GM12872 (cell line): ENCODE results near the gene SMPD1.

ENCODE experiments used
- TF ChIP-seq, protein P1 (sequence below): IDR thresholded peaks from 3 replicates; pipeline ENCODE4 v1.5.1; 2011; ENCODE audit warnings: low read depth, mild to moderate bottlenecking, low read length, moderate library complexity; ENCODE audit not compliant: insufficient read depth

Gene SMPD1

DNA sequence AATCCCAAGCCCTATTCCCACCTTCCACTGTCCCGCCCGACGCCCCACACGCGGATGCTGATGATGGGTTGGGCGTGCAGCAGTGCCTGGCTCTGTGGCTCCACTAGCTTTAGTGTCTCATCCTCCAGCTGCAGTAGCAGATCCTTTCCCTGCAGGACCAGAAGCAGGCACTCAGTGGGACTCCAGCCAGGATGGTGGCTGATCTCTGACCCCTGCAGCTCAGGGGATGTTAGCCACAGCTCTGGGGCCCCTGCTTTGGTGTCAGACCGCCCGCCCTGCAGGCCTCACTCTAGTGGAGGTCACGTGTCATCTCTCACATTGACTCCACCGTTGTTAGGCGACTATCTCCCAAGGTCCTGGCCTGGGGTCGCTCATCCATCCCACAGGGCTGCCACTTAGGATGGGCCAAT lies 11.8 kb downstream of the SMPD1 start:
- TF ChIP-seq, protein P1, sequence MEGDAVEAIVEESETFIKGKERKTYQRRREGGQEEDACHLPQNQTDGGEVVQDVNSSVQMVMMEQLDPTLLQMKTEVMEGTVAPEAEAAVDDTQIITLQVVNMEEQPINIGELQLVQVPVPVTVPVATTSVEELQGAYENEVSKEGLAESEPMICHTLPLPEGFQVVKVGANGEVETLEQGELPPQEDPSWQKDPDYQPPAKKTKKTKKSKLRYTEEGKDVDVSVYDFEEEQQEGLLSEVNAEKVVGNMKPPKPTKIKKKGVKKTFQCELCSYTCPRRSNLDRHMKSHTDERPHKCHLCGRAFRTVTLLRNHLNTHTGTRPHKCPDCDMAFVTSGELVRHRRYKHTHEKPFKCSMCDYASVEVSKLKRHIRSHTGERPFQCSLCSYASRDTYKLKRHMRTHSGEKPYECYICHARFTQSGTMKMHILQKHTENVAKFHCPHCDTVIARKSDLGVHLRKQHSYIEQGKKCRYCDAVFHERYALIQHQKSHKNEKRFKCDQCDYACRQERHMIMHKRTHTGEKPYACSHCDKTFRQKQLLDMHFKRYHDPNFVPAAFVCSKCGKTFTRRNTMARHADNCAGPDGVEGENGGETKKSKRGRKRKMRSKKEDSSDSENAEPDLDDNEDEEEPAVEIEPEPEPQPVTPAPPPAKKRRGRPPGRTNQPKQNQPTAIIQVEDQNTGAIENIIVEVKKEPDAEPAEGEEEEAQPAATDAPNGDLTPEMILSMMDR = no peak

DNA sequence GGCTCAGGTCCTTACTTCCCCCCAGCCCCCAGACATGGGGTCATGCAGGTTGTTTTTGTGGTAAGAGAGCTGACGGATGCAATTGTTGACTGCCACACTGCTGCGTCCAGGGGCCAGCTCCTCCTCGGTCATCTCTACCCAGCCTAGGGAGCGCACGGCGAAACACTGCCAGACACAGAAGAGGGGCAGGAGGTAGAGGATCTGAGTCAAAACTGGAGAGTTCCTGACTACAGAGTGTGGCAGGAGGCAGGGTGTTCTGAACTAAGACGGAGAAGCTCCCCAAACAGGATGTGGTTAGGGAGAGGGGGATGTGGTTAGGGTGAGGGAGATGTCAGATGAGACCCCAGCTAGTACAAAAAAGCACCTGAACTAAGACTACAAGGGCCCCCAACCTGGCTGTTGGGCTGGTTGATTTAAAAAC lies 12.3 kb downstream of the SMPD1 start:
- TF ChIP-seq, protein P1 = no peak

DNA sequence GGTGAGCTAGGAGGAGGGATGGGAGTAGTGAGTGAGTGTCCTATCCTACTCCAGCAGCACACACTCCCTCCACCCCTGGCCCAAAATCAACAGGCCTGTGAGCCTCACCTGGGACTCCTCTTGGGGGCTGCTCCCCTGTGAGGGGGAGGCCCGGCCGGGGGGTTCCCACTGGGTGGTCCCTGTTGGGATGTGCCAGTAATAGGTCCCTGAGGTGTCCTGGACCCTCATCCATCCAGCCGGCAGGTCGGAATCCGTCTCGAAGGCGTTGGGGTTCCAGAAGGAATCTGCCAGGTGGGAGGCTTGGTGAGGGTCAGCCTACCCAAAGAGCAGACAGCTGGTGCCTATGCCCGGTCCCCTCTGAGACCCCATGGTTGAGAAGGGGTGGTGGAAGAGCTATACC lies 13.3 kb downstream of the SMPD1 start:
- TF ChIP-seq, protein P1 = no peak

DNA sequence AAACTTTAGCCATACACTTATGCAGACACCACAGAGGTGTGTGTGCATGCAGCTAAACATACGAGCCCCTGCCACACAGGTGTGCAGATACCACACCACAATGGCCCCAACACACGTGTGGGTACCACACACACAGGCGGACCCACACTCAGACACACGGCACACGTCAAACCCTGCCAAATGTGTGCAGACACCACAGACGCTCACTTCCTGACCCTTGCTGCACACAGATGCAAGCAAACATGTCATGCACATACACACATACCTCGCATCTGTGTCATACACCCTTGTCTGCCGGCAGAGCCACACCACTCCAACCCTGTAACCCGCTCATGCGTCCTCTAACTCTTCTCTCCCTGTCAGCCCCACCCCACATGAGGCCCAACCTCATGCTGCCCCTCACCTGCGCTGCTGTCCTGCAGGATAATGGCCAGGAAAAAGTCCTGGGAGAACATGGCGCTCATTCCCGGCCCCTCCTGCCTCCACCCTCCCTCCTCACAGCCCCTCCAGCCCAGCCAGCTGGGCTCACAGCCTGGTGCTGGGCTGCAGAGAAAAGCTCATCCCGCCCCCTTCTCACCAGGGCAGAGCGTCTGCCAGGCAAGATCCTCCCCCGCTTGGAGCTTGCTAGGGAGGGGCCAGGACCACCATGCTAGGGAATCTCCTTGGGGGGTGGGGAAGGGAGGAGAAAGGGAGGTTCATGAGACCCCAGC lies 14.2 kb downstream of the SMPD1 start:
- TF ChIP-seq, protein P1 = no peak

DNA sequence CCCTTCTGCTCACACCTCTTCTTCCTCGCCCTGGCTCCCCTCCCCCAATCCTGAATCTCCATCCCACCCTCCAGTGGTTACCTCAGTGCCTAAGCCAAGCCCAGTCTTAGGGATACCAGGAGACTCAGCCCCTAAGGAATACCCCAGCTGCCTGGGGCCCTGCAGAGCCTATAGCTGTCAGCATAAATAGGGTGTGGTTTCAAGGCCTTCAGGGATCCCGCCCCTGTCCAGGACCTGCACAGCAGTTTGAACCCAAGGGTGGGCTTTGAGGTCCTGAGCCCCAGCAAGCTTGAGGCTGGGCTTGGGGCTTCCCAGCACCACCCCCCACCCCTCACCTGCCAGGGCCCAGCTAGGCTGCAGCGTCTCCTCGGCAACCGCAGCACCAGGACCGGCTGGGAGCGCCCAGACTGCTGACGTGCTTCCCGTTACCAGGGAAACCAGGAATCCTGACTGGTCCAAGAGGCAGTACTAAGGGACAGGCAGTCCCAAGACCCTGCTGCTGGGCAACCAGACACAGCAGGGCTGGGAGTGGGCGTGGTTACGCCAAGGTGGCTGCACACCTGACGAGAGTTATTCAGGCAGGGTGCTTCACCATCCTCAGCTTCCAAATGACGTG lies 14.9 kb downstream of the SMPD1 start:
- TF ChIP-seq, protein P1 = no peak

DNA sequence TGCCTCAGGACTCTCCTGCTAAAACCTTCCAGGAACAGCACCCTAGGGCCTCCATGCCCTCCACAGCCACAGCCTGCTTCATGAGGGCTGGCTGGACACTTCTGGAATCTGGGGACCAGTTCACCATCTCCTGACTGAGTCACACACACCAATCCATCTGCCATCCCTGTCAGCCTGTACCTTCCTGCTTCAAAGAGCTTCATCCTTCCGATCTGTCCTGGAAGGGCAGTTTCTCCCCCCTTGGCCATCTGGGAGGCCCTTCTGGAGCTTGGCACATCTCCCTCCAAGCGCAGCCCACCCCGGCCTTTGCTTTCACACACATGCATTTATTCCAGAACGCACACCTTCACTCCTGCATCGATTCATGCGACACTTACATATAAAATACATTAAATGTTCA lies 15.6 kb downstream of the SMPD1 start:
- TF ChIP-seq, protein P1 = no peak

DNA sequence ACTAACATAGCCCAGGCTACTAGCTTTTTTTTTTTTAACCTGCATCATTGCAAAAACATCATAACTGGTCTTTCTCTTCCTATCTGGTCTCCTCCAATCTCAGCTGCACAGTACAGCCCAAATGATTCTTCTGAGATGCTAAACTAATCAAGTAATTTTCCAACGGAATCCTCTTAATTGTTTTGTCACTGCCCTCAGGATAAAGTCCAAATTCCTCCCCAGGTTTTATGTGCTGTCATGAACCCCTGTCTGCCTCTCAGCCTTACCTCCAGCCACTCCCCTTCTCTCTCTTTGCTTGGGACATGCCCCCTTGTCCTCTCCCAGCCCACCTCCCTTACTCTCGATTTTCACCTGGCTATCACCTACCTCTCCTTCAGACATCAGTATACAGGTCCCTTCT lies 16.1 kb downstream of the SMPD1 start:
- TF ChIP-seq, protein P1 = no peak
